Measurements from ENCODE around the gene LGALS3BP.

Gene LGALS3BP

GRCh38 chr17:79006794-79007503 lies 27.2 kb upstream of the LGALS3BP start:
- no peak overlapping the region for H3K4me3 ChIP-seq (ENCODE audit: low read depth, low read length)
- DNase-seq (ENCODE audit: low read depth): no peak
- no peak for TF ChIP-seq CTCF (IDR thresholded peaks at IDR 0.05; ENCODE audit: control insufficient read depth, extremely low read depth, insufficient read depth)

- no peak for TF ChIP-seq CTCF (IDR thresholded peaks at IDR 0.05; ENCODE audit: control insufficient read depth, extremely low read depth, insufficient read depth)
- peak overlapping the region; percentile 75 for H3K4me3 ChIP-seq (ENCODE audit: low read depth, low read length)
- DNase-seq (ENCODE audit: low read depth): no peak
Observed at GRCh38 chr17:79006046-79006445, 26.3 kb upstream of the LGALS3BP start.

GRCh38 chr17:79005063-79005861 lies 25.5 kb upstream of the LGALS3BP start:
- DNase-seq (ENCODE audit: low read depth): peak; percentile 99
- peak overlapping the region; percentile 75 for H3K4me3 ChIP-seq (ENCODE audit: low read depth, low read length)
- TF ChIP-seq CTCF (IDR thresholded peaks at IDR 0.05; ENCODE audit: control insufficient read depth, extremely low read depth, insufficient read depth): no peak

- no peak for DNase-seq (ENCODE audit: low read depth)
- no peak for TF ChIP-seq CTCF (IDR thresholded peaks at IDR 0.05; ENCODE audit: control insufficient read depth, extremely low read depth, insufficient read depth)
- H3K4me3 ChIP-seq (ENCODE audit: low read depth, low read length): peak overlapping the region; percentile 53
Observed at GRCh38 chr17:79003661-79004411, 24.1 kb upstream of the LGALS3BP start.

- TF ChIP-seq CTCF (IDR thresholded peaks at IDR 0.05; ENCODE audit: control insufficient read depth, extremely low read depth, insufficient read depth): no peak
- no peak for DNase-seq (ENCODE audit: low read depth)
- H3K4me3 ChIP-seq (ENCODE audit: low read depth, low read length): peak overlapping the region; percentile 53
Observed at GRCh38 chr17:79002796-79003593, 23.3 kb upstream of the LGALS3BP start.

- TF ChIP-seq CTCF (IDR thresholded peaks at IDR 0.05; ENCODE audit: control insufficient read depth, extremely low read depth, insufficient read depth): no peak
- H3K4me3 ChIP-seq (ENCODE audit: low read depth, low read length): peak overlapping the region; percentile 53
- DNase-seq (ENCODE audit: low read depth): no peak
Observed at GRCh38 chr17:79002291-79002690, 22.6 kb upstream of the LGALS3BP start.

All from LNCaP clone FGC (cell line).